HG03095 (cell line): ENCODE measurements around the gene KNSTRN.

ENCODE experiments used
- ATAC-seq: cut with Tn5 transposase; IDR thresholded peaks from one replicate; pipeline ENCODE4 v1.9.1; 2021; ENCODE audit warnings: moderate library complexity; ENCODE audit not compliant: unreplicated experiment

Gene KNSTRN

DNA sequence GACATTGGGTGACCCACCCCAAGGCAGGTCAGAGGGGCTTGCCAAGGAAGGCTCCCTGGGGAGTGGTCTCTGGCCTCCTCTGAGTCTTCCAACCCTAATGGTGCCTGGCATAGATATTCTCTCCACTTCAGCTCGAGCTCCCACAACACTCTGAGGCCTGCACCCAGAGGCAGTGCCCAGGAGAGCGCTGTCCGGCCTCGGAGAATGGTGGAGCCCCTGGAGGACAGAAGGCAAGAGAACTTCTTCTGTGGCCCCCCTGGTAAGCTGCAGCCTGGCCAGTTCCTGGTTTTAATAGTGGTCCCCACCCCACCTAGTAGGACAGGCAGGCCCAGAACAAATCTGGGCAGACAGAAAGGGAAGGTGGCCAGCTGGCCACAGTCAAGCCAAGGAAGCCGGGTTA lies 17.5 kb upstream of the KNSTRN start:
- no peak for ATAC-seq

DNA sequence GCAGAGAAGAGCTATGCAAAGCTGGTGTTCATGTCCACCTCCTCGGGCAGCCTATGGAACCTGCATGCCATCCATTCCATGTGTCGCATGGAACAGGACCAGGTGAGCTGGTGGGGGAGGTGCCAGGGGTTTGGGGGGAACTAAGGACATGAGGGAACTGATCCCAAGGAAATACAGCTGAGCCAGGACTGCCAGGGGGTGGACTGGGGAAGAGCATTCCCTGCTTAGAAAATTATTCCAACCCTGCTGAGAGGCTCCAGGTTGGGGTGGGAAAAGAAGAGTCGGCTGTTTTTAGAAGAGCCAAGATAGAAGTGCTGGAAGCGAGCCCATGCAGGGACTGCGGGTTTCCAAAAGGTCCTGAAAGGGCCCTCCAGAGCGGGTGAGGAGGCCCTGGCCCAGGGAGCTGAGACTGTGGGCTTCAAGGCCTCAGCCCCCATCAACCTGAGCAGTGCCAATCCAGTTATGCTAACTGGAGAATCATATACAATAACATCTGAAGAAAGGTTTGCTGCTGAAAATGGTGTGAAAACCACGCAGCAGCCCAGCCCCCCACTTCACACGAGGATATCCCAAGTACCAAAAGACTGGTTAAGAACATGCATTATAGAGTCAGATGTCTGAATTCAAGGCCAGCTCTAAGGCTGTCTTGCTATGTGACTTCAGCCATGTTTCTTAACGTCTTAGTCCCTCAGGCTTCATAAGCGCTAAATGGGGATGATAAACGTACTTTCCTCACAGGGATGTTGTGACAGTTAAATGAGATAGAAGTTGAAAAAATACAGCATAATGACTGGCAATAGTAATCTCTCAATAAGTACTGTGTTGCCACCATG lies 16.7 kb upstream of the KNSTRN start:
- ATAC-seq, result no peak

- no peak for ATAC-seq
Observed at GRCh38 chr15:40366457-40367370, 15.8 kb upstream of the KNSTRN start.

GRCh38 chr15:40367371-40367685 lies 15.2 kb upstream of the KNSTRN start:
- no peak for ATAC-seq

DNA sequence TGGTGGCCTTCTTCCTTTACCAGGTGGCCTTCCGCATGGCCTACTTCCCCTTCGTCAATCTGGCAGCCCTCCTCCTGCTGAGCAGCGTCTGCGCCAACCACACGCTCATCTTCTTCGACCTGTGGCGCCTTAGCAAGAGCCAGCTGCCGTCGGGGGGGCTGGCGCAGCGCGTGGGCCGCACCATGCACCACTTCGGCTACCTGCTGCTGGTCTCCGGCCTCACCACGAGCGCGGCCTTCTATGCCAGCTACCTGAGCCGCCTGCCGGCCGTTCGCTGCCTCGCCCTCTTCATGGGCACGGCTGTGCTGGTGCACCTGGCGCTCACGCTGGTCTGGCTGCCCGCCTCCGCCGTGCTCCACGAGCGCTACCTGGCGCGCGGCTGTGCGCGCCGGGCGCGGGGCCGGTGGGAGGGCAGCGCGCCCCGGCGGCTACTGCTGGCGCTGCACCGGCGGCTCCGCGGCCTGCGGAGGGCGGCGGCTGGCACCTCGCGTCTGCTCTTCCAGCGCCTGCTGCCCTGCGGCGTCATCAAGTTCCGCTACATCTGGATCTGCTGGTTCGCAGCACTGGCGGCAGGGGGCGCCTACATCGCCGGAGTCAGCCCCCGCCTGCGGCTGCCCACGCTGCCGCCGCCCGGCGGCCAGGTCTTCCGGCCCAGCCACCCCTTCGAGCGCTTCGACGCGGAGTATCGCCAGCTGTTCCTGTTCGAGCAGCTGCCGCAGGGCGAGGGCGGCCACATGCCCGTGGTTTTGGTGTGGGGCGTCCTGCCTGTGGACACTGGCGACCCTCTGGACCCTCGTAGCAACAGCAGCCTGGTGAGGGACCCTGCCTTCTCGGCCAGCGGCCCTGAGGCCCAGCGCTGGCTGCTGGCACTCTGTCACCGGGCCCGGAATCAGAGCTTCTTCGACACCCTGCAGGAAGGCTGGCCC lies 14.6 kb upstream of the KNSTRN start:
- ATAC-seq, result peak; percentile 69

- ATAC-seq, result no peak
Observed at GRCh38 chr15:40368719-40369473, 13.6 kb upstream of the KNSTRN start.

DNA sequence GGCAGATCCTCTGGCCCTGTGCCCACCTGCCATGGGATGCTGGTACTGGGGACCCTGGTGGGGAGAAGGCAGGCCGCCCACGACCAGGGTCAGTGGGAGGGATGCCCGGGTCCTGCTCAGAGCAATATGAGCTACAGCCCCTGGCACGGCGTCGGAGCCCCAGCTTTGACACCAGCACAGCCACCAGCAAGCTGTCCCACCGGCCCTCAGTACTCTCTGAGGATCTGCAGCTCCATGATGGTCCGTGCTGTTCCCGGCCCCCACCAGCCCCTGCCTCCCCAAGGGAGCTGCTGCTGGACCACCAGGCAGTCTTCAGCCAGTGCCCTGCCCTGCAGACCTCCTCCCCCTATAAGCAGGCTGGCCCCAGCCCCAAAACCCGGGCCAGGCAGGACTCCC lies 13.0 kb upstream of the KNSTRN start:
- no peak for ATAC-seq

DNA sequence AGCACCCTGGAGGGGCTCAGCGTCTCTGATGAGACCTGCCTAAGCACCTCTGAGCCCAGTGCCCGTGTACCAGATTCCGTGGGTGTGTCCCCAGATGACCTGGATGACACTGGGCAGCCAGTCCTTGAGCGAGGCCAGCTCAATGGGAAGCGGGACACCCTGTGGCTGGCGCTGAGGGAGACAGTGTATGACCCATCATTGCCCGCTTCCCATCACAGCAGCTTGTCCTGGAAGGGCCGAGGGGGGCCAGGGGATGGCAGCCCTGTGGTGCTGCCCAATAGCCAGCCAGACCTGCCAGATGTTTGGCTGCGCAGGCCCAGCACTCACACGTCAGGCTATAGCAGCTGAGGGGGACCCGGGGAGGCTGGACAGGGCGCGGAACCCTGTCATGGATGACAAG lies 12.6 kb upstream of the KNSTRN start:
- no peak for ATAC-seq

- no peak for ATAC-seq
Observed at GRCh38 chr15:40372981-40373380, 9.5 kb upstream of the KNSTRN start.

GRCh38 chr15:40377606-40378005 lies 4.9 kb upstream of the KNSTRN start:
- ATAC-seq, result no peak

GRCh38 chr15:40379374-40379773 lies 3.1 kb upstream of the KNSTRN start:
- no peak for ATAC-seq

DNA sequence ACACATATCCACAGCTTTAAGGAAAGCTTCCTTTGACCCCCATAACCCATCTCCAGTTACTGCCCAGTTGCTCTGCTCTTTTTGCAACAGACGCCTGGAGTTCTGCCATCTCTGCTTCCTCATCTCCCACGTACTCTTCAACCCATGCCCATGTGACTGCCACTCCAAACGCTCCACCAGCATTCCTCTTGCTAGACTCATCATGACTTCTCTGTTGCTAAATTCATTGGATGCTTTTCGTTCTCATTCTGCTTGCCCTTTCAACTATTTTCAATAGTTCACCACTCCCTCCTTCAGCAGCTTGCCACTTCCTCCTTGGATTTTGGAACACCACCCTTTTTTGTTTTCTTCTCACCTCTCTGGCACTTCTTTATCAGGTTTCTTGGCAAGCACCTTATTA lies 2.7 kb upstream of the KNSTRN start:
- ATAC-seq, result no peak

DNA sequence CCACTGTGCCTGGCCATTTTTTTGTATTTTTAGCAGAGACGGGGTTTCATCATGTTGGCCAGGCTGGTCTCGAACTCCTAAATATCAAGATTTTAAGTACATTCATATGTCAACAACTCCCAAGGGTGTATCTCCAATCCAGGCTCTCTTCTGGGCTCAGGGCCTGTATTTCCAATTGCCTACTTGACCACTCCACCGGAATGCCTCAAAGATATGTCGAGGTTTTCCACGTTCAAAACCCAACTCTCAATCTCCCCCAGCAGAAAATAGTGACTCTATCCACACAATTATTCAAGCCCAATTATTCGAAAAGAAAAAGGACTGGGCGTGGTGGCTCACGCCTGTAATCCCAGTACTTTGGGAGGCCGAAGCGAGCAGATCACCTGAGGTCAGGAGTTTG lies 1.9 kb upstream of the KNSTRN start:
- no peak for ATAC-seq

- no peak for ATAC-seq
Observed at GRCh38 chr15:40381818-40382529, 547 bp upstream of the KNSTRN start.

- ATAC-seq, result no peak
Observed at GRCh38 chr15:40386480-40386879, 4.0 kb downstream of the KNSTRN start.

DNA sequence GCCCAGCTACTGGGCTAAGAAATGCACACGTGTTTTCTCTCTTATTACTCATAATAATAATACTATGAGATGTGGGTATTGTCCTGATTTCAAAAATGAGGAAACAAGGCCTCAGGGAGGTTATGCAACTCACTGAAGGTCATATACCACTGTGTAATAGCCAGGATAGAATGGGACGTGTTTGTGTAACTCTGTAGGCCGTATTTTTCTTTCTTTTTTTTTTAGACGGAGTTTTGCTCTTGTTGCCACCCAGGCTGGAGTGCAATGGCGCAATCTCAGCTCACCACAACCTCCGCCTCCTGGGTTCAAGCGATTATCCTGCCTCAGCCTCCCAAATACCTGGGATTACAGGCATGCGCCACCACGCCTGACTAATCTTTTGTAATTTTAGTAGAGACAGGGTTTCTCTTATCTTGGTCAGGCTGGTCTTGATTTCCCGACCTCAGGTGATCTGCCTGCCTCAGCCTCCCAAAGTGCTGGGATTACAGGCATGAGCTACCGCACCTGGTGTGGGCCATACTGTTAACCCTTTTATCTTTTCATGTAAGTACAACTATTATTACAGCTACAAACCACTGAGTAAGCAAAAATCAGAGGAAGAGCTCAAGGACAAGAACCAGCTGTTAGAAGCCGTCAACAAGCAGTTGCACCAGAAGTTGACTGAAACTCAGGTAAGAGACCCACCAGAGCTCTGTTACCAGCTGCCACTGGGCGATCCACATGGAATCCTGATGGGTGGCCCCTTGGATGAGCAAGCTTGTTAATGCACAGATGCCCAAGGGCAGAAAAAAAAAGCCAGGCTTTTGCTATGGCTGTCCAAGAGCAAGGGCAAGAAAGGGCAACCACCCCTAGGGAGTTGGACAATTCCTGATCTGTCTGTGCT lies 6.7 kb downstream of the KNSTRN start:
- ATAC-seq, result no peak

DNA sequence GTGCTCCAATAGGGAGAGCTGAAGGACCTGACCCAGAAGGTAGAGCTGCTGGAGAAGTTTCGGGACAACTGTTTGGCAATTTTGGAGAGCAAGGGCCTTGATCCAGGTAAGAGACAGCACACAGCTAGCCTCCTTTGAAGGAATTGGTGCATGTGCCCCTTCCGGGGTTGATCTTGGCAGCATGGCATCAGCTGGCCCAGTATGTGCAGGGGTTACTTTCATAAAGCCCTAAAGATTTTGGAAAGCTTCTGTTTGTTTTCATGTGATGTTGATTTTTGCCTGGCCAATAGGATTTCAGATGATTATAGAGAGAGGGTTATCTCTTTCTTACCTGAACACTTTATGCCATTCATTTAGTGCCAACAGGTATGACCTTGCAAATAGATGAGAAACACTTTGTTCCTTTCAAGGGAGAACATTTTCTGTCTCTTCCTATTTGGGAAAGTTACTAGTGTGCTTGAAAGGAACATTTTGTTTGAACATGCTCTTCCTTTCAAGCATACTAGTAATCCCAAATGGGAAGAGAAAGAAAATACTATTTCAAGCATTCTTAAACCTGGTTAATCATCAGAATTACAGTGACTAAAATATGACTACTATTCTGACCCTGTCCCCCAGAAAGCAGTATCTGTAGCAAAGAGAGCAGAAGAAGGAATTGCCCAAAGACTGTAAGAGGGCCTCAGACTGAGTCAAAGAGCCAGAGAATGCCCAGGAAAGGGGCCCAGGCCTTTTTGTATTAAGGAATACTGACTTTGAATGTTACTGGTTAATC lies 7.5 kb downstream of the KNSTRN start:
- no peak for ATAC-seq
